HCT116 (cell line): Measurements from ENCODE around the gene RYR2.

ENCODE experiments used
- POLR2AphosphoS5 ChIP-seq: IDR thresholded peaks from 2 replicates; pipeline ENCODE4 v1.6.1; 2011; ENCODE audit warnings: mild to moderate bottlenecking, low read depth, low read length, moderate library complexity
- ZNF274 ChIP-seq: fragments of 200-500 bp; sonication (Bioruptor generic); IDR thresholded peaks from 2 replicates; pipeline ENCODE4 v1.6.1; 2014; ENCODE audit warnings: mild to moderate bottlenecking, low read depth, low read length, inconsistent platforms
- TF ChIP-seq, protein P1 (sequence below): IDR thresholded peaks from 2 replicates; pipeline ENCODE4 v1.6.1; 2012; ENCODE audit warnings: low read depth
- TF ChIP-seq, protein P2 (sequence below), 3 experiments: fragments of 200-600 bp in 1 of 3; sonication (generic) in 1 of 3; IDR thresholded peaks in 2 of 3; conservative IDR thresholded peaks in 1 of 3; 2 replicates each; pipeline ENCODE4 v1.5.1; 2012 to 2017; ENCODE audit warnings: low read depth in 2 of 3, low read length in 2 of 3, antibody characterized with exemption in 1 of 3, borderline replicate concordance in 1 of 3, control low read depth in 1 of 3, mild to moderate bottlenecking in 1 of 3, mixed read lengths in 1 of 3, mixed run types in 1 of 3, moderate library complexity in 1 of 3; ENCODE audit not compliant: insufficient read depth in 1 of 3
- TF ChIP-seq, protein P3 (sequence below): IDR thresholded peaks from 2 replicates; pipeline ENCODE4 v1.6.1; 2012

DNA sequence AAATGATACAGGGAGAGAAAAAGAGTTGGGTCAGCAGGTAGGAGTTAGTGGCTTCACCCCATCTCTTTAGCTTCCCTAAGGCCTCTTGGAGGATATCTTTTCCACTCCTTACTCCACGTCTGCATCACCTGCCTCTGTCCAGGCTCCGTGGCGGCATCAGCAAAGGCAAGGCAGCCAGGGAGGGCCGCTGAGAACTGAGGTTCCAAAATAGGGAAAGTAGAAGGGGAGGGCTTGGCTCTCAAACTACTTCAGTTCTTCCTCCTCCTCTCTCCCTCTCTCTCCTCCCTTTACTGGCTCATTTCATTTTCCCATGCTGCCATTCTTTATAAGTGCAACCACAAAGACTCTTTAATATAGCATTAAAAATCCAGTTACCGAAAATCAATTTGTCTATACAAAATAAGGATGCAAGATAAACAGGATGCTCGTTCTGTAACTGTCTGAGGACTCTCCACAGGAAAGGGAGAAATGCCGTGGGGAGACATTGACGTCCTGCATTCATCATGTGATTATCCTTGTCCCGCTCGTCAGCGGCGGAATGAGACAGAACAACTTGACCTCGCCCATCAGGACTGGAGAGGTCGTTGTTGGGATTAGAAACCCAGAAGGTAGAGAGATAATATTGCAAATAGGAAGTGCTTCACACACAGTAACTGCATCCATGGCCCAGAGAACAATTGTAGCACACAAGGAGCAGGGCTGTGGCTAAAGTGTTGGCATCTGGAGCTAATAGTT lies 34.7 kb upstream of the RYR2 start:
- TF ChIP-seq, protein P1, sequence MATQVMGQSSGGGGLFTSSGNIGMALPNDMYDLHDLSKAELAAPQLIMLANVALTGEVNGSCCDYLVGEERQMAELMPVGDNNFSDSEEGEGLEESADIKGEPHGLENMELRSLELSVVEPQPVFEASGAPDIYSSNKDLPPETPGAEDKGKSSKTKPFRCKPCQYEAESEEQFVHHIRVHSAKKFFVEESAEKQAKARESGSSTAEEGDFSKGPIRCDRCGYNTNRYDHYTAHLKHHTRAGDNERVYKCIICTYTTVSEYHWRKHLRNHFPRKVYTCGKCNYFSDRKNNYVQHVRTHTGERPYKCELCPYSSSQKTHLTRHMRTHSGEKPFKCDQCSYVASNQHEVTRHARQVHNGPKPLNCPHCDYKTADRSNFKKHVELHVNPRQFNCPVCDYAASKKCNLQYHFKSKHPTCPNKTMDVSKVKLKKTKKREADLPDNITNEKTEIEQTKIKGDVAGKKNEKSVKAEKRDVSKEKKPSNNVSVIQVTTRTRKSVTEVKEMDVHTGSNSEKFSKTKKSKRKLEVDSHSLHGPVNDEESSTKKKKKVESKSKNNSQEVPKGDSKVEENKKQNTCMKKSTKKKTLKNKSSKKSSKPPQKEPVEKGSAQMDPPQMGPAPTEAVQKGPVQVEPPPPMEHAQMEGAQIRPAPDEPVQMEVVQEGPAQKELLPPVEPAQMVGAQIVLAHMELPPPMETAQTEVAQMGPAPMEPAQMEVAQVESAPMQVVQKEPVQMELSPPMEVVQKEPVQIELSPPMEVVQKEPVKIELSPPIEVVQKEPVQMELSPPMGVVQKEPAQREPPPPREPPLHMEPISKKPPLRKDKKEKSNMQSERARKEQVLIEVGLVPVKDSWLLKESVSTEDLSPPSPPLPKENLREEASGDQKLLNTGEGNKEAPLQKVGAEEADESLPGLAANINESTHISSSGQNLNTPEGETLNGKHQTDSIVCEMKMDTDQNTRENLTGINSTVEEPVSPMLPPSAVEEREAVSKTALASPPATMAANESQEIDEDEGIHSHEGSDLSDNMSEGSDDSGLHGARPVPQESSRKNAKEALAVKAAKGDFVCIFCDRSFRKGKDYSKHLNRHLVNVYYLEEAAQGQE: no peak
- TF ChIP-seq, protein P2, sequence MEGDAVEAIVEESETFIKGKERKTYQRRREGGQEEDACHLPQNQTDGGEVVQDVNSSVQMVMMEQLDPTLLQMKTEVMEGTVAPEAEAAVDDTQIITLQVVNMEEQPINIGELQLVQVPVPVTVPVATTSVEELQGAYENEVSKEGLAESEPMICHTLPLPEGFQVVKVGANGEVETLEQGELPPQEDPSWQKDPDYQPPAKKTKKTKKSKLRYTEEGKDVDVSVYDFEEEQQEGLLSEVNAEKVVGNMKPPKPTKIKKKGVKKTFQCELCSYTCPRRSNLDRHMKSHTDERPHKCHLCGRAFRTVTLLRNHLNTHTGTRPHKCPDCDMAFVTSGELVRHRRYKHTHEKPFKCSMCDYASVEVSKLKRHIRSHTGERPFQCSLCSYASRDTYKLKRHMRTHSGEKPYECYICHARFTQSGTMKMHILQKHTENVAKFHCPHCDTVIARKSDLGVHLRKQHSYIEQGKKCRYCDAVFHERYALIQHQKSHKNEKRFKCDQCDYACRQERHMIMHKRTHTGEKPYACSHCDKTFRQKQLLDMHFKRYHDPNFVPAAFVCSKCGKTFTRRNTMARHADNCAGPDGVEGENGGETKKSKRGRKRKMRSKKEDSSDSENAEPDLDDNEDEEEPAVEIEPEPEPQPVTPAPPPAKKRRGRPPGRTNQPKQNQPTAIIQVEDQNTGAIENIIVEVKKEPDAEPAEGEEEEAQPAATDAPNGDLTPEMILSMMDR (IDR thresholded peaks at IDR 0.05 in 2 of 3, conservative IDR thresholded peaks at IDR 0.05 in 1 of 3; ENCODE audit: borderline replicate concordance in 1 of 3, insufficient read depth in 1 of 3, low read depth in 2 of 3, low read length in 2 of 3): no peak
- TF ChIP-seq, protein P3, sequence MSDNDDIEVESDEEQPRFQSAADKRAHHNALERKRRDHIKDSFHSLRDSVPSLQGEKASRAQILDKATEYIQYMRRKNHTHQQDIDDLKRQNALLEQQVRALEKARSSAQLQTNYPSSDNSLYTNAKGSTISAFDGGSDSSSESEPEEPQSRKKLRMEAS: no peak
- TF ChIP-seq ZNF274 (no peak), POLR2AphosphoS5 (no peak)
